Testis (tissue), 5 donors: ENCODE results near the gene SLC38A2. TPM values are rescaled to one million over a fixed set of nuclear protein-coding genes. Genes with fewer than 3 reads are reported as not detected.

Source experiments
- DNase-seq: peaks from one replicate; pipeline ENCODE4 v3.0.0-alpha.2; 2019
- H3K27ac ChIP-seq, 2 donors: fragments of 200-600 bp; sonication (generic); one replicate each; pipeline ENCODE4 v1.5.1; 2019
- H3K27me3 ChIP-seq: fragments of 200-600 bp; sonication (generic); one replicate; pipeline ENCODE4 v1.5.1; 2019
- H3K36me3 ChIP-seq: fragments of 200-600 bp; sonication (generic); one replicate; pipeline ENCODE4 v1.5.1; 2017; ENCODE audit warnings: low read depth; ENCODE audit errors: missing control alignments
- H3K4me1 ChIP-seq: fragments of 200-600 bp; sonication (generic); one replicate; pipeline ENCODE4 v1.5.1; 2019
- H3K4me3 ChIP-seq, 2 donors: fragments of 200-600 bp; sonication (generic); one replicate each; pipeline ENCODE4 v1.5.1; 2017 to 2019
- H3K9me3 ChIP-seq: fragments of 200-600 bp; sonication (generic); one replicate; pipeline ENCODE4 v1.5.1; 2017
- POLR2A ChIP-seq: fragments of 450-650 bp; IDR thresholded peaks from one replicate; pipeline ENCODE4 v1.6.1; 2017; ENCODE audit warnings: antibody characterized with exemption, mild to moderate bottlenecking, moderate library complexity
- WGBS, 2 donors: methylation state at CpG; one replicate each; pipeline ENCODE4 v1.1.5; 2018; 5-methylcytosine and 5-hydroxymethylcytosine counted together
- intact Hi-C: fragments of 100-400 bp; cut with DNase I; formaldehyde crosslinking; loops from one replicate; pipeline ENCODE4 v1.15.1; 2023; ENCODE audit warnings: low total_unique reads
- long read RNA-seq, 2 donors: transcript quantifications; one replicate each; lab custom pipeline, GENCODE V29; 2026
- polyA plus RNA-seq: library from polyadenylated mRNA; stranded (reverse); fragments of 350-450 nt; fragmentation: Illumina TruSeq; extraction: RNeasy Lipid Tissue Mini Kit (QIAGEN cat#74804); gene quantifications from one replicate; pipeline ENCODE4 v1.2.3, GENCODE V29; 2014; ENCODE audit warnings: low read depth, low replicate concordance; ENCODE audit not compliant: insufficient read depth
- total RNA-seq, 2 donors: library from RNA; depleted of rRNA; stranded (reverse); fragments of >200 nt; gene quantifications; one replicate each; pipeline ENCODE4 v1.2.3, GENCODE V29; 2016
- TF ChIP-seq, protein P1 (sequence below), 3 experiments: fragments of 450-650 bp in 2 of 3; fragments of 200-600 bp in 1 of 3; sonication (generic) in 1 of 3; IDR thresholded peaks; one replicate each; pipeline ENCODE4 v1.5.1; 2016 to 2019; ENCODE audit warnings: antibody characterized with exemption in 3 of 3, mild to moderate bottlenecking in 2 of 3, moderate library complexity in 1 of 3

Gene SLC38A2
- total RNA-seq (100 to 1,000 TPM; 151 to 220 TPM), polyA plus RNA-seq (56.4 TPM)
- long read RNA-seq, donor 1, full-length matches to known transcripts: 23 of 23 reads
- long read RNA-seq, donor 1, partial matches to known transcripts: 0 of 23 reads
- long read RNA-seq, donor 1, other reads (novel, unspliced or antisense): 0 of 23 reads
- long read RNA-seq, donor 2, full-length matches to known transcripts: 16 of 16 reads
- long read RNA-seq, donor 2, partial matches to known transcripts: 0 of 16 reads
- long read RNA-seq, donor 2, other reads (novel, unspliced or antisense): 0 of 16 reads

DNA sequence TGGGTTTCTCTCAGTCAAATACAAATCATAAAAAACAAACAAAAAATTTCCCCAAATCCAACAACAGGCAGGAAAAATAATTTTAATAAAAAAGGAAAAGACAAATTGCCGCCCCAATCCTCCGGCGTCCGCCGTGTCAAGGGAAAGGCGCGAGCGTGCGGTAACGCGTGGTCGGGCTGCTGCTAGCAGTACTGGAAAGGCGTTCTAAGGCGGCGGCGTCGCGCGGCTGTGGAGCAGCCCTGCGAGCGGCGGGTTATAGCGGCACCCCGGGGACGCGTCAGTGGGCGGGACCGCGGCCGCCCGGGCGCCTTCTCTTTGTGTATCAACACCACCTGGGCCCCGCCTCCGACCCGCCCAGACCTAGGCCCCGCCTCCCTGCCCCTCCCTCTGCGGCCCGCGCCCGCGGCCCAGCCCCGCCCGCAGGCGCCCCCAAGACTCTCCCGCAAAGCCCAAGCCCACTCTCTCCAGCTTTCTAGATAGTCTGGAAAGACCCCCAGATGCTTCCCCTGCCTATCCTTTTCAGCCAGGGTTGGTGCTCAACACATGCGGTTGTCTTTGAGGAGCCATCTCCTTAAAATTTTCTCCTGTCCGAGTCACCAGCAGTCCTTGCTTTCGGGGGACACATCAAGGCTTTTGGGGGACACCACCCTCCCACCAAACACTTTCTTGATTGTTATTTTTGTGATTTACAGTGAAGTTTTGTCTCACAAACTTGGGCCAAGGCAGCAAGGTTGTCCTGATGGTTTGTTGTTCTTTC lies at the start of gene SLC38A2:
TSS of gene SLC38A2 (minus strand) at position 230 of the 757 bp plus-strand sequence. CDS start 1,480 bp downstream, outside the sequence.
- H3K4me3 ChIP-seq: peak within 1 kb of the TSS; percentile 88 to 99
- TF ChIP-seq, protein P1, sequence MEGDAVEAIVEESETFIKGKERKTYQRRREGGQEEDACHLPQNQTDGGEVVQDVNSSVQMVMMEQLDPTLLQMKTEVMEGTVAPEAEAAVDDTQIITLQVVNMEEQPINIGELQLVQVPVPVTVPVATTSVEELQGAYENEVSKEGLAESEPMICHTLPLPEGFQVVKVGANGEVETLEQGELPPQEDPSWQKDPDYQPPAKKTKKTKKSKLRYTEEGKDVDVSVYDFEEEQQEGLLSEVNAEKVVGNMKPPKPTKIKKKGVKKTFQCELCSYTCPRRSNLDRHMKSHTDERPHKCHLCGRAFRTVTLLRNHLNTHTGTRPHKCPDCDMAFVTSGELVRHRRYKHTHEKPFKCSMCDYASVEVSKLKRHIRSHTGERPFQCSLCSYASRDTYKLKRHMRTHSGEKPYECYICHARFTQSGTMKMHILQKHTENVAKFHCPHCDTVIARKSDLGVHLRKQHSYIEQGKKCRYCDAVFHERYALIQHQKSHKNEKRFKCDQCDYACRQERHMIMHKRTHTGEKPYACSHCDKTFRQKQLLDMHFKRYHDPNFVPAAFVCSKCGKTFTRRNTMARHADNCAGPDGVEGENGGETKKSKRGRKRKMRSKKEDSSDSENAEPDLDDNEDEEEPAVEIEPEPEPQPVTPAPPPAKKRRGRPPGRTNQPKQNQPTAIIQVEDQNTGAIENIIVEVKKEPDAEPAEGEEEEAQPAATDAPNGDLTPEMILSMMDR (IDR thresholded peaks at IDR 0.05): no peak
- TF ChIP-seq POLR2A: peak; percentile 88
- peak within 1 kb of the TSS; percentile 97 to 100 for H3K27ac ChIP-seq
- no peaks in the 10 kb centered on the region for H3K36me3 ChIP-seq
- peak; percentile 99 for DNase-seq
- no peaks in the 10 kb centered on the region for H3K27me3 ChIP-seq
- H3K4me1 ChIP-seq: peaks cover 20% of the 10 kb centered on the region
- 1% methylated on average over 35 to 48 of the region's 48 CpGs for WGBS, 2 donors
- H3K9me3 ChIP-seq: no peaks in the 10 kb centered on the region
- intact Hi-C loops: loop anchor here (10.0 kb wide), 1 partner anchor 292 kb away; no protein-coding TSS in a partner anchor

DNA sequence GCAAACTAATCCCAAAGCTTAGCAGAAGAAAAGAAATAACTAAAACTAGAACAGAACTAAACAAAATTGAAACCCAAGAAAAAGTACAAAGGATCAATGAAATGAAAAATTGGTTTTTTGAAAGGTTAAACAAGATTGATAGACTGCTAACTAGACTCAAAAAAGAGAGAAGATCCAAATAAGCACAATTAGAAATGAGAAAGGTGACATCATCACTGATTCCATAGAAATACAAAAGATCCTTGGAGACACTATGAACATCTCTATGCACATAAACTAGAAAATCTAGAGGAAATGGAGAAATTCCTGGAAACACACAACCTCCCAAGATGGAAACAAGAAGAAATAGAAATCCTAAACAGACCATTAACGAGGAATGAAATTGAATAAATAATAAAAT lies 47.1 kb upstream of the SLC38A2 start:
- Histone ChIP-seq H3K9me3 (no peaks in the 10 kb centered on the region), H3K36me3 (no peaks in the 10 kb centered on the region), H3K4me1 (no peaks in the 10 kb centered on the region), H3K4me3 (no peak overlapping the region), H3K27ac (no peak overlapping the region), H3K27me3 (no peaks in the 10 kb centered on the region)
- no peak for DNase-seq
- WGBS, 2 donors: 82 to 90% methylated on average over 1 of the region's 1 CpG
- intact Hi-C loops: no loop called here
- no peak for TF ChIP-seq POLR2A
- TF ChIP-seq, protein P1 (IDR thresholded peaks at IDR 0.05): no peak

DNA sequence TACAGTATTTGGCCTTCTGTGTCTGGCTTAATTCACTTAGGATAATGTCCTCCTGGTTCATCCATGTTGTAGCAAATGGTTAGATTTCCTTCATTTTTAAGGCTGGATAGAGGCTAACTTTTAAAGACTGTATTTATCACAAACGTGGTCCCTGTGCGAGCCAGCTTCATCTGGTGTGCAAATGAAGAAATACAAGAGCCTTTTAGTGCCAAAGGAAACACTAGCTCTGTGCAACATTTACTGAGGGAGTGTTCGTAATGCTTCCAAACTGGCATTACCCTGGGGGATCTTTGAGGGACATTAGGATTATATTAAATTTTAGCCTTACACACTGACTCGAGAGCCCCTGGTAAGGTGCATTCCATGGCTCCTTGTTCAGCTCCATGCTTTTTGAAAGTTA lies 43.0 kb upstream of the SLC38A2 start:
- intact Hi-C loops: no loop called here

DNA sequence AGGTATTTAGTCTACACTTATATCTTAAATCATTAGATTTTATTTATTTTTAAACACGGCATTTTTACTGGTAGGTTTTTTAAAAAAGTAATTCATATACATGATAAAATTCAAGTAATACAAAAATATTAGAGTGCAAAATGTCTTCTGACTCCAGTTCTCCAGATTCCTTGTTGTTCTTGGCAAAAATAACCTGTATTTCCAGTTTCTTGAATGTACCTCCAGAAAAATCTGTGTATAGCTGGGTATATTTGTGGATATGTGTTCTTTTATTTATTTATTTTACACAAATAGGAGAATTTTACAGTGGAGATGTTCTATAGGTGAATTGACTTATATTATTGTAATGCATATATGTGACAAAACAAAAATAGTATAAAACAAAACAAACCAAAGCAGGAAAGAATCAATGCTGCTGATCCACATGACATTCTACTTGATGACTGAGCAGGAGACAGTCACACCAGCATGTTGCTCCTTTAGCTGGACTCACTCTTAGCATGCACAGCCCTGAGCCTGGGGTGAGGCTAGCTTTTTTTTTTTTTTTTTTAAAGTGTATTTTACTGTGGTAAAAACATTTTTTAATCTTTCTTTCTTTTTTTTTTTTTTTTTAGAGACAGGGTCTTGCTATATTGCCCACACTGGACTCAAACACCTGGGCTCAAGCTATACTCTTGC lies 42.2 kb upstream of the SLC38A2 start:
- no peaks in the 10 kb centered on the region for H3K9me3 ChIP-seq
- no peaks in the 10 kb centered on the region for H3K27me3 ChIP-seq
- no peaks in the 10 kb centered on the region for H3K36me3 ChIP-seq
- 52 to 68% methylated on average over 1 of the region's 1 CpG for WGBS, 2 donors
- TF ChIP-seq, protein P1 (IDR thresholded peaks at IDR 0.05): no peak
- no peak for TF ChIP-seq POLR2A
- no peak overlapping the region for H3K4me3 ChIP-seq
- H3K4me1 ChIP-seq: no peaks in the 10 kb centered on the region
- DNase-seq: no peak
- H3K27ac ChIP-seq: no peak overlapping the region
- intact Hi-C loops: no loop called here

More for the DNA sequence above, 43.0 kb upstream of the SLC38A2 start:
- H3K27ac ChIP-seq: no peak overlapping the region
- WGBS, 2 donors: 58 to 67% methylated on average over 4 of the region's 4 CpGs
- no peak for DNase-seq
- no peaks in the 10 kb centered on the region for H3K36me3 ChIP-seq
- no peak overlapping the region for H3K4me3 ChIP-seq
- no peaks in the 10 kb centered on the region for H3K4me1 ChIP-seq
- TF ChIP-seq POLR2A: no peak
- TF ChIP-seq, protein P1 (IDR thresholded peaks at IDR 0.05): no peak
- H3K27me3 ChIP-seq: no peaks in the 10 kb centered on the region
- no peaks in the 10 kb centered on the region for H3K9me3 ChIP-seq
